DLD1 (cell line): ENCODE data around the gene PPP1R12C.
"Not testable (repeated sequence)": the region's sequence is repeated elsewhere in the genome, so short reads cannot be mapped to it uniquely, and the experiment has no call there.

Source experiments
- in situ Hi-C: cut with HindIII; loops from 2 replicates; pipeline ENCODE4 v1.10.0; 2017; ENCODE audit warnings: low sequenced_read_pairs

The PPP1R12C gene

GRCh38 chr19:55076321-55076720 is 41.1 kb downstream of the PPP1R12C start:
- in situ Hi-C loops, result no loop called here

GRCh38 chr19:55075371-55075998 is 42.0 kb downstream of the PPP1R12C start, which contains the start of gene EPS8L1:
TSS of gene EPS8L1 (plus strand) at chr19:55075869. CDS start at chr19:55076445, 576 bp downstream.
- in situ Hi-C loops, result no loop called here

- in situ Hi-C loops, result no loop called here
These were observed 45.5 kb downstream of the PPP1R12C start for GRCh38 chr19:55071913-55072312.

GRCh38 chr19:55071129-55071502 is 46.3 kb downstream of the PPP1R12C start:
- in situ Hi-C loops, result no loop called here

- in situ Hi-C loops, result no loop called here
These were observed 46.8 kb downstream of the PPP1R12C start for GRCh38 chr19:55070466-55071128.

GRCh38 chr19:55069865-55070197 is 47.6 kb downstream of the PPP1R12C start:
- in situ Hi-C loops, result no loop called here

- in situ Hi-C loops, result no loop called here
These were observed 48.2 kb downstream of the PPP1R12C start for GRCh38 chr19:55068950-55069864.

- in situ Hi-C loops, result no loop called here
These were observed 49.6 kb downstream of the PPP1R12C start for GRCh38 chr19:55067869-55068268.

- in situ Hi-C loops, result no loop called here
These were observed 51.2 kb downstream of the PPP1R12C start for GRCh38 chr19:55066107-55066709.

GRCh38 chr19:55065516-55065915 is 51.9 kb downstream of the PPP1R12C start:
- in situ Hi-C loops, result not testable (repeated sequence)

GRCh38 chr19:55063492-55063843 is 54.0 kb downstream of the PPP1R12C start:
- in situ Hi-C loops, result no loop called here

- in situ Hi-C loops, result no loop called here
These were observed 54.5 kb downstream of the PPP1R12C start, which contains the start of gene RDH13 for GRCh38 chr19:55062735-55063491. TSS of gene RDH13 (minus strand) at chr19:55063148. CDS start at chr19:55063032, 116 bp downstream.

- in situ Hi-C loops, result not testable (repeated sequence)
These were observed 57.1 kb downstream of the PPP1R12C start for GRCh38 chr19:55060287-55060686.

GRCh38 chr19:55058781-55059610 is 58.4 kb downstream of the PPP1R12C start:
- in situ Hi-C loops, result no loop called here

GRCh38 chr19:55056827-55057226 is 60.6 kb downstream of the PPP1R12C start:
- in situ Hi-C loops, result no loop called here

- in situ Hi-C loops, result no loop called here
These were observed 63.7 kb downstream of the PPP1R12C start for GRCh38 chr19:55053735-55054134.

GRCh38 chr19:55050749-55051532 is 66.5 kb downstream of the PPP1R12C start:
- in situ Hi-C loops, result no loop called here

GRCh38 chr19:55048446-55048845 is 69.0 kb downstream of the PPP1R12C start:
- in situ Hi-C loops, result no loop called here

GRCh38 chr19:55047951-55048350 is 69.5 kb downstream of the PPP1R12C start:
- in situ Hi-C loops, result no loop called here
